ENCODE data around the gene LRRC72.

DNA sequence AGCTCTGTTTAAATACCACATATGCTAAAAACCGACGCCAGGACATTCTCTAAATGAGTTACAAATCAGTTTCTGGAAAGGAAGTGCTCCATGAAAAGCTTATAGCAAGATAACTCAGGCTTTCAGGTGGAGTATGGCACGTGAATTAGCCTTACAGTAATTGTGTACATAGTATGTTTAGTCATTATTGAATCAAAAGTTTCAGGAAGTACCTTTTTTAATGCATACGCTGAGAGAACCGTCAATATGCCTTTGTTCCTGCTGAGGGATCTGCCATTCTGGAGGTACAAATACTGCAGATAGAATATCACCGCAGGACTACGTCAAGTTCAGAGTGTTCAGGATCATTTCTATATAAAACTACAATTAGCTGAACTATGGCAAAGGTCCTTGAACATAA lies 73.2 kb downstream of the LRRC72 start:
- TF ChIP-seq, protein P1, sequence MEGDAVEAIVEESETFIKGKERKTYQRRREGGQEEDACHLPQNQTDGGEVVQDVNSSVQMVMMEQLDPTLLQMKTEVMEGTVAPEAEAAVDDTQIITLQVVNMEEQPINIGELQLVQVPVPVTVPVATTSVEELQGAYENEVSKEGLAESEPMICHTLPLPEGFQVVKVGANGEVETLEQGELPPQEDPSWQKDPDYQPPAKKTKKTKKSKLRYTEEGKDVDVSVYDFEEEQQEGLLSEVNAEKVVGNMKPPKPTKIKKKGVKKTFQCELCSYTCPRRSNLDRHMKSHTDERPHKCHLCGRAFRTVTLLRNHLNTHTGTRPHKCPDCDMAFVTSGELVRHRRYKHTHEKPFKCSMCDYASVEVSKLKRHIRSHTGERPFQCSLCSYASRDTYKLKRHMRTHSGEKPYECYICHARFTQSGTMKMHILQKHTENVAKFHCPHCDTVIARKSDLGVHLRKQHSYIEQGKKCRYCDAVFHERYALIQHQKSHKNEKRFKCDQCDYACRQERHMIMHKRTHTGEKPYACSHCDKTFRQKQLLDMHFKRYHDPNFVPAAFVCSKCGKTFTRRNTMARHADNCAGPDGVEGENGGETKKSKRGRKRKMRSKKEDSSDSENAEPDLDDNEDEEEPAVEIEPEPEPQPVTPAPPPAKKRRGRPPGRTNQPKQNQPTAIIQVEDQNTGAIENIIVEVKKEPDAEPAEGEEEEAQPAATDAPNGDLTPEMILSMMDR (IDR thresholded peaks at IDR 0.05), result no peak
- TF ChIP-seq POLR2A (IDR thresholded peaks at IDR 0.05), result no peak
- TF ChIP-seq POLR2AphosphoS5 (IDR thresholded peaks at IDR 0.05), result no peak

Data from breast epithelium (tissue), 3 donors.